Measurements from ENCODE around the gene ANKRD44.

ANKRD44 gene

GRCh38 chr2:197174539-197175094 lies 136.0 kb downstream of the ANKRD44 start:
- H3K79me2 ChIP-seq (ENCODE audit: insufficient read depth, low read length): no peaks in the 10 kb centered on the region
- no peaks in the 10 kb centered on the region for H3K9me3 ChIP-seq (ENCODE audit: insufficient read depth, low read depth, low read length)
- no peak for TF ChIP-seq EZH2phosphoT487 (IDR thresholded peaks at IDR 0.05; ENCODE audit: borderline replicate concordance)
- no peak for TF ChIP-seq CTCF (conservative IDR thresholded peaks at IDR 0.05; ENCODE audit: low read length)
- H3K9me2 ChIP-seq (replicated peaks; ENCODE audit: low read depth, low read length): no peaks in the 10 kb centered on the region
- no peaks in the 10 kb centered on the region for H3K27me3 ChIP-seq (ENCODE audit: insufficient read depth, low read length, poor library complexity, severe bottlenecking)
- H2AFZ ChIP-seq (ENCODE audit: low read length): no peak overlapping the region
- H3K9ac ChIP-seq (ENCODE audit: low read depth, low read length, poor library complexity, severe bottlenecking): no peak overlapping the region
- no peaks in the 10 kb centered on the region for H4K20me1 ChIP-seq (ENCODE audit: insufficient read depth, low read length, poor library complexity, severe bottlenecking)
- no peaks in the 10 kb centered on the region for H3F3A ChIP-seq (ENCODE audit: low read depth)
- H3K4me1 ChIP-seq (ENCODE audit: insufficient read depth, low read length, poor library complexity, severe bottlenecking): no peaks in the 10 kb centered on the region
- H3K4me2 ChIP-seq (ENCODE audit: low read depth, low read length, poor library complexity, severe bottlenecking): no peak overlapping the region
- H3K4me3 ChIP-seq (ENCODE audit: low read length, poor library complexity, severe bottlenecking): no peak overlapping the region
- no peaks in the 10 kb centered on the region; the same call in 1 of the 2 replicates for H3K36me3 ChIP-seq (ENCODE audit: insufficient read depth, low read length)

GRCh38 chr2:197171582-197171981 lies 139.0 kb downstream of the ANKRD44 start:
- Histone ChIP-seq H3K4me2 (ENCODE audit: low read depth, low read length, poor library complexity, severe bottlenecking) (no peak overlapping the region), H3K4me3 (ENCODE audit: low read length, poor library complexity, severe bottlenecking) (no peak overlapping the region), H3K27me3 (ENCODE audit: insufficient read depth, low read length, poor library complexity, severe bottlenecking) (no peaks in the 10 kb centered on the region), H3K79me2 (ENCODE audit: insufficient read depth, low read length) (no peaks in the 10 kb centered on the region), H3K9ac (ENCODE audit: low read depth, low read length, poor library complexity, severe bottlenecking) (no peak overlapping the region), H3K9me2 (replicated peaks; ENCODE audit: low read depth, low read length) (no peaks in the 10 kb centered on the region), H4K20me1 (ENCODE audit: insufficient read depth, low read length, poor library complexity, severe bottlenecking) (no peaks in the 10 kb centered on the region), H3K4me1 (ENCODE audit: insufficient read depth, low read length, poor library complexity, severe bottlenecking) (no peaks in the 10 kb centered on the region), H2AFZ (ENCODE audit: low read length) (no peak overlapping the region), H3F3A (ENCODE audit: low read depth) (no peaks in the 10 kb centered on the region), H3K36me3 (ENCODE audit: insufficient read depth, low read length) (no peaks in the 10 kb centered on the region), H3K9me3 (ENCODE audit: insufficient read depth, low read depth, low read length) (no peaks in the 10 kb centered on the region)
- TF ChIP-seq EZH2phosphoT487 (IDR thresholded peaks at IDR 0.05; ENCODE audit: borderline replicate concordance): no peak
- no peak for TF ChIP-seq CTCF (conservative IDR thresholded peaks at IDR 0.05; ENCODE audit: low read length)

GRCh38 chr2:197170208-197170607 lies 140.4 kb downstream of the ANKRD44 start:
- H3K4me2 ChIP-seq (ENCODE audit: low read depth, low read length, poor library complexity, severe bottlenecking): no peak overlapping the region
- no peaks in the 10 kb centered on the region for H3K27me3 ChIP-seq (ENCODE audit: insufficient read depth, low read length, poor library complexity, severe bottlenecking)
- no peaks in the 10 kb centered on the region for H3K9me2 ChIP-seq (replicated peaks; ENCODE audit: low read depth, low read length)
- no peak overlapping the region for H3K4me3 ChIP-seq (ENCODE audit: low read length, poor library complexity, severe bottlenecking)
- no peaks in the 10 kb centered on the region for H3K9me3 ChIP-seq (ENCODE audit: insufficient read depth, low read depth, low read length)
- no peak for TF ChIP-seq EZH2phosphoT487 (IDR thresholded peaks at IDR 0.05; ENCODE audit: borderline replicate concordance)
- no peak for TF ChIP-seq CTCF (conservative IDR thresholded peaks at IDR 0.05; ENCODE audit: low read length)
- peaks cover 4% of the 10 kb centered on the region; the same call in 1 of the 2 replicates for H3K79me2 ChIP-seq (ENCODE audit: insufficient read depth, low read length)
- peaks cover 2% of the 10 kb centered on the region; the same call in 1 of the 2 replicates for H3K36me3 ChIP-seq (ENCODE audit: insufficient read depth, low read length)
- no peak overlapping the region for H2AFZ ChIP-seq (ENCODE audit: low read length)
- H3F3A ChIP-seq (ENCODE audit: low read depth): no peaks in the 10 kb centered on the region
- H3K9ac ChIP-seq (ENCODE audit: low read depth, low read length, poor library complexity, severe bottlenecking): no peak overlapping the region
- H4K20me1 ChIP-seq (ENCODE audit: insufficient read depth, low read length, poor library complexity, severe bottlenecking): no peaks in the 10 kb centered on the region
- H3K4me1 ChIP-seq (ENCODE audit: insufficient read depth, low read length, poor library complexity, severe bottlenecking): no peaks in the 10 kb centered on the region
